ENCODE results near the gene BCL2L2.
A peak's percentile ranks its signal among the peaks of the same experiment; 100 is the strongest.
"Not testable (repeated sequence)": the region's sequence is repeated elsewhere in the genome, so short reads cannot be mapped to it uniquely, and the experiment has no call there.

BCL2L2 gene

GRCh38 chr14:23324993-23325392 is 18.4 kb downstream of the BCL2L2 start:
- no peak for DNase-seq

GRCh38 chr14:23325746-23326145 is 19.1 kb downstream of the BCL2L2 start:
- not testable (repeated sequence) for DNase-seq

- DNase-seq = no peak
These were observed 20.1 kb downstream of the BCL2L2 start for GRCh38 chr14:23326491-23327332.

GRCh38 chr14:23327947-23328744 is 21.5 kb downstream of the BCL2L2 start:
- DNase-seq = peak in 1 of 2 donors; percentile 49

- DNase-seq = no peak
These were observed 29.0 kb downstream of the BCL2L2 start for GRCh38 chr14:23335623-23336022.

GRCh38 chr14:23339506-23340268 is 33.1 kb downstream of the BCL2L2 start:
- DNase-seq = no peak

- no peak for DNase-seq
These were observed 37.8 kb downstream of the BCL2L2 start for GRCh38 chr14:23344481-23344880.

- no peak for DNase-seq
These were observed 39.5 kb downstream of the BCL2L2 start for GRCh38 chr14:23345987-23346692.

- DNase-seq = no peak
These were observed 40.2 kb downstream of the BCL2L2 start for GRCh38 chr14:23346693-23347405.

GRCh38 chr14:23347406-23348296 is 41.0 kb downstream of the BCL2L2 start:
- no peak for DNase-seq

- no peak for DNase-seq
These were observed 41.6 kb downstream of the BCL2L2 start for GRCh38 chr14:23348297-23348655.

GRCh38 chr14:23349156-23349845 is 42.7 kb downstream of the BCL2L2 start:
- DNase-seq = no peak

GRCh38 chr14:23351681-23352505 is 45.3 kb downstream of the BCL2L2 start:
- no peak for DNase-seq

- no peak for DNase-seq
These were observed 46.1 kb downstream of the BCL2L2 start, which contains the start of gene SLC22A17 for GRCh38 chr14:23352506-23353432. Gene SLC22A17, minus strand, starts transcription at chr14:23352887.

GRCh38 chr14:23353433-23353780 is 46.8 kb downstream of the BCL2L2 start:
- no peak for DNase-seq

- no peak for DNase-seq
These were observed 48.4 kb downstream of the BCL2L2 start for GRCh38 chr14:23354990-23355389.

GRCh38 chr14:23355871-23356435 is 49.3 kb downstream of the BCL2L2 start:
- DNase-seq = no peak

GRCh38 chr14:23356662-23357061 is 50.0 kb downstream of the BCL2L2 start:
- no peak for DNase-seq
